K562 (cell line): ENCODE measurements around the gene ACTL9. TPM values are rescaled to one million over a fixed set of nuclear protein-coding genes. Genes with fewer than 3 reads are reported as not detected.

Source experiments
- ARID1B ChIP-seq: fragments of 450-650 bp; IDR thresholded peaks from 2 replicates; pipeline ENCODE4 v1.6.1; 2016; ENCODE audit warnings: antibody characterized with exemption, mild to moderate bottlenecking, inconsistent platforms
- COPS2 ChIP-seq: fragments of 450-650 bp; conservative IDR thresholded peaks from 2 replicates; pipeline ENCODE4 v1.6.1; 2016; ENCODE audit warnings: mild to moderate bottlenecking, moderate library complexity
- ELF4 ChIP-seq: fragments of 450-650 bp; formaldehyde crosslinking; IDR thresholded peaks from 2 replicates; pipeline ENCODE4 v1.4.0; 2022; ENCODE audit warnings: missing genetic modification characterization
- GTF2E2 ChIP-seq: fragments of 200-800 bp; sonication (Bioruptor generic); IDR thresholded peaks from 2 replicates; pipeline ENCODE4 v1.6.1; 2016; ENCODE audit warnings: missing genetic modification characterization, missing compliant biosample characterization
- HEY1 ChIP-seq: fragments of 250-450 bp; sonication (Bioruptor Pico); IDR thresholded peaks from 2 replicates; pipeline ENCODE4 v1.5.0; 2020; ENCODE audit warnings: mild to moderate bottlenecking, moderate library complexity, borderline replicate concordance
- KAT7 ChIP-seq: sonication (generic); formaldehyde crosslinking; IDR thresholded peaks from 2 replicates; pipeline ENCODE4 v1.8.0; 2022; ENCODE audit warnings: missing genetic modification reagents, mild to moderate bottlenecking, borderline replicate concordance
- LEF1 ChIP-seq: fragments of 450-650 bp; IDR thresholded peaks from 2 replicates; pipeline ENCODE4 v1.6.1; 2016; ENCODE audit warnings: mild to moderate bottlenecking
- PTRF ChIP-seq: fragments of 450-650 bp; IDR thresholded peaks from 2 replicates; pipeline ENCODE4 v1.6.1; 2016; ENCODE audit warnings: mild to moderate bottlenecking, missing genetic modification characterization, missing compliant biosample characterization
- RBM39 ChIP-seq: fragments of 200-400 bp; formaldehyde crosslinking; optimal IDR thresholded peaks from 2 replicates; pipeline ENCODE3; 2018; ENCODE audit warnings: low read depth, low read length
- RFX1 ChIP-seq: fragments of 450-650 bp; IDR thresholded peaks from 2 replicates; pipeline ENCODE4 v1.6.1; 2016; ENCODE audit warnings: mild to moderate bottlenecking, moderate library complexity
- SMARCA4 ChIP-seq: fragments of 450-650 bp; IDR thresholded peaks from 2 replicates; pipeline ENCODE4 v1.6.1; 2016
- SMC3 ChIP-seq: conservative IDR thresholded peaks from 2 replicates; pipeline ENCODE4 v1.6.1; 2011; ENCODE audit warnings: low read depth, low read length, improper control_type of control experiment; ENCODE audit not compliant: insufficient read depth
- SP1 ChIP-seq: sonication (generic); formaldehyde crosslinking; IDR thresholded peaks from 2 replicates; pipeline ENCODE4 v1.8.1; 2022; ENCODE audit warnings: mild to moderate bottlenecking, missing genetic modification reagents
- TAF7 ChIP-seq: fragments of 450-650 bp; IDR thresholded peaks from 2 replicates; pipeline ENCODE4 v1.6.1; 2016; ENCODE audit warnings: missing genetic modification characterization, missing compliant biosample characterization
- TCFL5 ChIP-seq: fragments of 250-450 bp; sonication (Bioruptor Pico); conservative IDR thresholded peaks from 2 replicates; pipeline ENCODE4 v1.6.1; 2021; ENCODE audit warnings: mild to moderate bottlenecking, moderate library complexity, matching md5 sums
- WHSC1 ChIP-seq: IDR thresholded peaks from one replicate; pipeline ENCODE4 v1.6.1; 2012; ENCODE audit warnings: low read length, control low read depth, inconsistent platforms
- ZBTB1 ChIP-seq: sonication (generic); formaldehyde crosslinking; IDR thresholded peaks from 2 replicates; pipeline ENCODE4 v1.8.1; 2023; ENCODE audit warnings: missing genetic modification reagents, low read depth, mild to moderate bottlenecking, borderline replicate concordance
- ZFP30 ChIP-seq: fragments of 250-450 bp; sonication (Bioruptor Pico); IDR thresholded peaks from 2 replicates; pipeline ENCODE4 v1.8.0; 2022; ENCODE audit warnings: moderate library complexity, mild to moderate bottlenecking, inconsistent platforms, borderline replicate concordance
- ZNF764 ChIP-seq: fragments of 250-450 bp; sonication (Bioruptor Pico); IDR thresholded peaks from 2 replicates; pipeline ENCODE4 v1.4.0; 2020; ENCODE audit warnings: low read depth, mild to moderate bottlenecking, moderate library complexity
- ZNF785 ChIP-seq: fragments of 250-450 bp; sonication (Bioruptor Pico); IDR thresholded peaks from 2 replicates; pipeline ENCODE4 v1.4.0; 2020; ENCODE audit warnings: mild to moderate bottlenecking
- polyA plus RNA-seq, 8 experiments: library from polyadenylated mRNA; depleted of rRNA in 4 of 8; stranded (reverse) in 5 of 8; unstranded in 3 of 8; fragments of >200 nt; fragmentation: Nextera tagmentation in 2 of 8; fragmentation: Illumina TruSeq in 1 of 8; extraction: Ambion mirVana in 2 of 8; extraction: Trizol in 1 of 8; gene quantifications; 2 replicates each; pipeline versions ENCODE4 v1.2.1 to v1.2.3, GENCODE V29; 2011 to 2014; ENCODE audit warnings: inconsistent platforms in 1 of 8, missing spikeins in 1 of 8
- total RNA-seq, 7 experiments: library from RNA; depleted of rRNA in 6 of 7; stranded (reverse); fragments of >200 nt in 6 of 7; fragmentation: Illumina TruSeq in 2 of 7; extraction: Trizol in 2 of 7; gene quantifications; 2 replicates each; pipeline versions ENCODE4 v1.2.1 to v1.2.3, GENCODE V29; 2011 to 2021; ENCODE audit warnings: low replicate concordance in 1 of 7
- TF ChIP-seq, protein P1 (sequence below): fragments of 450-650 bp; conservative IDR thresholded peaks from 2 replicates; pipeline ENCODE4 v1.6.1; 2016; ENCODE audit warnings: missing genetic modification characterization, low read depth, mild to moderate bottlenecking, missing compliant biosample characterization, moderate library complexity
- TF ChIP-seq, protein P2 (sequence below): fragments of 450-650 bp; IDR thresholded peaks from one replicate; pipeline ENCODE4 v1.6.1; 2018; ENCODE audit warnings: mild to moderate bottlenecking, moderate library complexity; ENCODE audit not compliant: partially characterized antibody
- TF ChIP-seq, protein P3 (sequence below): fragments of 450-650 bp; formaldehyde crosslinking; conservative IDR thresholded peaks from 2 replicates; pipeline ENCODE4 v1.4.0; 2022; ENCODE audit warnings: mild to moderate bottlenecking, missing genetic modification characterization
- TF ChIP-seq, protein P4 (sequence below): fragments of 450-650 bp; formaldehyde crosslinking; IDR thresholded peaks from 2 replicates; pipeline ENCODE4 v1.4.0; 2022; ENCODE audit warnings: missing genetic modification characterization

ACTL9 gene
- total and polyA plus RNA-seq, 9 of the 15 experiments (the other 6 are each of a cell fraction or from before 2014, with no cell fraction given), result not detected

DNA sequence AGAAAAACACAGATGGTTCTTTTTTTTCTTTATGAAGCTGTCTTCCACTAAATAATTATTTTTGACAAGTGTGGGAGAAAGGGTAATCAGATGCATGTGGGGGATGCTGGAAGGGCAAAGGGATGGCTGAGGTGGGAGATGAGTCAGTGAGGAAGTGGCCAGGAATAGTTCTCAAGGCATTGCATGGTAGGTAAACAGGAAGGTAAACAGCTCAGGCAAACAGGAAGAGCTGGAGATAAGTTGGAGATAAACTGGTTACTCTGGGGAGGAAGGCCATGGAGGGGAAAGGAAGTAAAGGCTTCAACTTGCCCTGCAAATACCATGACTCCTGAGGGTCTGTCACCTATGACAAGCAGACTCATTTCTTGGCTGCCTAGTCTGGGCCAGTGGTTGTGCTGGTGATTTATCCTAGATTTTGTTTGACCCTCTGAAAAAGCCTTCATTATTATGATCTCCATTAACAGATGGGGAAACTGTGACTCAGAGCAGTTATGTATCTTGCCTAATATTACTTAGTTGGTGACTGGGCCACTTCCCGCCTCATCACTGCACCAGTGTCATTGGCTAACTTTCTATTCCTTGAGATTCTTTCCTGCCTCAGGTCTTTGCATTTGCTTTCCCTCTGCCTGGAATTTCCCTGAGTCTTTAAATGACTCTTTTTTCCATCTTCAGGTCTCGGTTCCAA, 17.1 kb downstream of the ACTL9 start (continued):
- TF ChIP-seq SP1 (CRISPR knock-in tag), result no peak
- TF ChIP-seq KAT7 (CRISPR knock-in tag), result no peak
- peak; percentile 60 for TF ChIP-seq ARID1B
- TF ChIP-seq GTF2E2 (tag), result 0 out of 2 replicates have a peak, but pooled peaks have one; percentile 57
- TF ChIP-seq SMARCA4, result peak; percentile 46; the same call in 1 of the 2 replicates
- TF ChIP-seq ZNF785 (CRISPR knock-in tag), result no peak
- TF ChIP-seq ZBTB1 (CRISPR knock-in tag), result no peak
- TF ChIP-seq ZFP30 (CRISPR knock-in tag), result no peak
- no peak for TF ChIP-seq PTRF (tag)
- no peak for TF ChIP-seq RBM39
- TF ChIP-seq, protein P1, sequence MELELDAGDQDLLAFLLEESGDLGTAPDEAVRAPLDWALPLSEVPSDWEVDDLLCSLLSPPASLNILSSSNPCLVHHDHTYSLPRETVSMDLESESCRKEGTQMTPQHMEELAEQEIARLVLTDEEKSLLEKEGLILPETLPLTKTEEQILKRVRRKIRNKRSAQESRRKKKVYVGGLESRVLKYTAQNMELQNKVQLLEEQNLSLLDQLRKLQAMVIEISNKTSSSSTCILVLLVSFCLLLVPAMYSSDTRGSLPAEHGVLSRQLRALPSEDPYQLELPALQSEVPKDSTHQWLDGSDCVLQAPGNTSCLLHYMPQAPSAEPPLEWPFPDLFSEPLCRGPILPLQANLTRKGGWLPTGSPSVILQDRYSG (tag), result no peak
- TF ChIP-seq, protein P2, sequence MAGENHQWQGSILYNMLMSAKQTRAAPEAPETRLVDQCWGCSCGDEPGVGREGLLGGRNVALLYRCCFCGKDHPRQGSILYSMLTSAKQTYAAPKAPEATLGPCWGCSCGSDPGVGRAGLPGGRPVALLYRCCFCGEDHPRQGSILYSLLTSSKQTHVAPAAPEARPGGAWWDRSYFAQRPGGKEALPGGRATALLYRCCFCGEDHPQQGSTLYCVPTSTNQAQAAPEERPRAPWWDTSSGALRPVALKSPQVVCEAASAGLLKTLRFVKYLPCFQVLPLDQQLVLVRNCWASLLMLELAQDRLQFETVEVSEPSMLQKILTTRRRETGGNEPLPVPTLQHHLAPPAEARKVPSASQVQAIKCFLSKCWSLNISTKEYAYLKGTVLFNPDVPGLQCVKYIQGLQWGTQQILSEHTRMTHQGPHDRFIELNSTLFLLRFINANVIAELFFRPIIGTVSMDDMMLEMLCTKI, result no peak
- TF ChIP-seq RFX1, result no peak
- peak; percentile 13; the same call in 1 of the 2 replicates for TF ChIP-seq LEF1
- TF ChIP-seq, protein P3, sequence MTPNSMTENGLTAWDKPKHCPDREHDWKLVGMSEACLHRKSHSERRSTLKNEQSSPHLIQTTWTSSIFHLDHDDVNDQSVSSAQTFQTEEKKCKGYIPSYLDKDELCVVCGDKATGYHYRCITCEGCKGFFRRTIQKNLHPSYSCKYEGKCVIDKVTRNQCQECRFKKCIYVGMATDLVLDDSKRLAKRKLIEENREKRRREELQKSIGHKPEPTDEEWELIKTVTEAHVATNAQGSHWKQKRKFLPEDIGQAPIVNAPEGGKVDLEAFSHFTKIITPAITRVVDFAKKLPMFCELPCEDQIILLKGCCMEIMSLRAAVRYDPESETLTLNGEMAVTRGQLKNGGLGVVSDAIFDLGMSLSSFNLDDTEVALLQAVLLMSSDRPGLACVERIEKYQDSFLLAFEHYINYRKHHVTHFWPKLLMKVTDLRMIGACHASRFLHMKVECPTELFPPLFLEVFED (CRISPR knock-in tag), result 0 out of 2 replicates have a peak, but pooled peaks have one; percentile 42
- TF ChIP-seq HEY1 (CRISPR knock-in tag), result no peak
- TF ChIP-seq, protein P4, sequence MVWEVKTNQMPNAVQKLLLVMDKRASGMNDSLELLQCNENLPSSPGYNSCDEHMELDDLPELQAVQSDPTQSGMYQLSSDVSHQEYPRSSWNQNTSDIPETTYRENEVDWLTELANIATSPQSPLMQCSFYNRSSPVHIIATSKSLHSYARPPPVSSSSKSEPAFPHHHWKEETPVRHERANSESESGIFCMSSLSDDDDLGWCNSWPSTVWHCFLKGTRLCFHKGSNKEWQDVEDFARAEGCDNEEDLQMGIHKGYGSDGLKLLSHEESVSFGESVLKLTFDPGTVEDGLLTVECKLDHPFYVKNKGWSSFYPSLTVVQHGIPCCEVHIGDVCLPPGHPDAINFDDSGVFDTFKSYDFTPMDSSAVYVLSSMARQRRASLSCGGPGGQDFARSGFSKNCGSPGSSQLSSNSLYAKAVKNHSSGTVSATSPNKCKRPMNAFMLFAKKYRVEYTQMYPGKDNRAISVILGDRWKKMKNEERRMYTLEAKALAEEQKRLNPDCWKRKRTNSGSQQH, result 0 out of 2 replicates have a peak, but pooled peaks have one; percentile 6
- no peak for TF ChIP-seq TCFL5 (CRISPR knock-in tag)
- TF ChIP-seq ELF4 (CRISPR knock-in tag), result peak; percentile 56; the same call in 1 of the 2 replicates
- TF ChIP-seq WHSC1, result no peak
- TF ChIP-seq SMC3, result no peak
- TF ChIP-seq ZNF764 (CRISPR knock-in tag), result no peak
- TF ChIP-seq COPS2, result no peak
- TF ChIP-seq TAF7 (tag), result no peak
